Activated T-cell treated with anti-CD3 and anti-CD28 coated beads, Interleukin-2, amount 50 U/mL, for 24 hours (primary cell): Measurements from ENCODE around the gene CEBPG.

Experiments used
- DNase-seq: peaks from one replicate; pipeline ENCODE4 v3.0.0-alpha.2; 2020
- H3K27ac Mint-ChIP-seq: 2 replicates; pipeline ENCODE4 v1.8.0; 2020; ENCODE audit warnings: mild to moderate bottlenecking, mixed read lengths
- H3K27me3 Mint-ChIP-seq: 2 replicates; pipeline ENCODE4 v1.8.0; 2020; ENCODE audit warnings: mixed read lengths
- H3K36me3 Mint-ChIP-seq: 2 replicates; pipeline ENCODE4 v1.8.0; 2020; ENCODE audit warnings: low read depth, mixed read lengths
- H3K4me1 Mint-ChIP-seq: 2 replicates; pipeline ENCODE4 v1.8.0; 2020; ENCODE audit warnings: low read depth, mixed read lengths
- H3K4me3 Mint-ChIP-seq: 2 replicates; pipeline ENCODE4 v1.8.0; 2020; ENCODE audit warnings: mild to moderate bottlenecking, moderate library complexity, mixed read lengths
- H3K9me3 Mint-ChIP-seq: 2 replicates; pipeline ENCODE4 v1.8.0; 2020; ENCODE audit warnings: mixed read lengths

The CEBPG gene

DNA sequence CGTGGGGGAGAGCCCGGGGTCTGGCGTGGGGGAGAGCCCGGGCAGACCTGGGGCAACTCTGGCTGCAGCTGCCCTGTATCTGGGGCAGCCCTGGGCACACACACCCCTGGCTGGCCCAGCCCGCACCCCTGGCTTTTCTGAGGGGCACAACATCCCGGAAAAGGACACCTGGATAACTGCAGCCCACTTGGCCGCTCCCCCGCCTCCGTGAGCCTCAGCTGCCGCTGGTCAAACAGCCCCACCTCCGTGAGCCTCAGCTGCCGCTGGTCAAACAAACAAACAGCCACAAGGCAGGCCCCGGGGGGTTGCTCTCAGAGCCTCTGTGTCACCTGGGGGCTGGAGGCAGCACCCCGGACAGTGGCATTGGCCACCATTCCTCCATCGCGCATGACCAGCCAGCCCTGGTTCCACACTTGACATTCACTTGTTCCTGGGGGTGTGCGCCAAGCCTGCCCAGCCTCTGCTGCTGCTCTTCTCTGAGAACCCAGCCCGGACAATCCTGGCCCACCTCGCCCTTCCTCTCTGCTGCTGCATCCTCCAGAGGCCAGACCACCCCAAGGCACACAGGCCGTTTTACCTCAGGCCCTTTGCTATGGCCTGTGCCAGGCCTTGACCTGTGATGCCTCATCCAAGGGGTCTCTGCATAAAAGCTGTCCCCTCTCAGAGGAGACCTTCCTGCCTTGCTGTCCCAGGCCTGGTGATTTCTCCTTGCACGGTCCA is 19.9 kb downstream of the CEBPG start:
- Mint-ChIP-seq H3K9me3 (no peaks in the 10 kb centered on the region), H3K36me3 (peaks cover 3% of the 10 kb centered on the region), H3K27me3 (no peaks in the 10 kb centered on the region), H3K4me1 (no peaks in the 10 kb centered on the region), H3K27ac (no peak overlapping the region), H3K4me3 (no peak overlapping the region)
- no peak for DNase-seq

DNA sequence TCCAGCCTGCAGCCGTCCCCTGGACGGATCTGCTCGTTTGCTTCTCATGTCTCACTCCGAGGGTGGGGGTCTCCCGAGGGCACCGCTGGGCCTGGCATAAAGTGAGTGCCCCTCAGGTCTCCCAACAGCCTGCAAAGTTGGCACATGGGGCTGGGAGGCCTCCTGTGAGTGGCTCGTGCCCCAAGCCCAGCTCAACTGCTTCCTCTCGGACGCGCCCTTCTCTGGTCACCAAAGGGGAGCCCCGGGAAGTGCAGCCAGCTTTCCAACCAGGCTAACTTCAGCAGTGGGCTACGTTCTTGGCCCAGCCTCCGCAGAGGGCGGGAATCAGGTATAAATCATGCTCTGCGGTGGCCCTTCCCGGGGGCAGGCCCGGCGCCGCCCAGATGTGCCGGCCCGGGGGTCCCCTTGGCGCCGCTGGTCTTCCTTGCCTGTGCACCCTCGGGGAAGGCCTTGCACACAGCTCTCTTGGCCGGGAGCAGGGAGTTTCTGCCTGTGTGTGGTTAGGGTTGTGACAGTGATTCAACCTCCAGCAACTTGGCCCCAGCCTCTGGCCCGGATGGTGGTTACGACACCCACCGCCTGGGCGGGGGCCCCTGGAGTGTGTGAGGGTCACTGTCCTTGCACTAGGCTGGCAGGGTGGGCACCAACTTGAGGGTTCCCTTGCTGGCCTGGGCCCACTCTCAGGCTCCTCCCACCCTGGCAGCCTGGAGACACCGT is 20.7 kb downstream of the CEBPG start:
- H3K27me3 Mint-ChIP-seq = no peaks in the 10 kb centered on the region
- no peak overlapping the region for H3K4me3 Mint-ChIP-seq
- H3K27ac Mint-ChIP-seq = no peak overlapping the region
- DNase-seq = no peak
- peaks cover 3% of the 10 kb centered on the region for H3K36me3 Mint-ChIP-seq
- H3K9me3 Mint-ChIP-seq = no peaks in the 10 kb centered on the region
- no peaks in the 10 kb centered on the region for H3K4me1 Mint-ChIP-seq

DNA sequence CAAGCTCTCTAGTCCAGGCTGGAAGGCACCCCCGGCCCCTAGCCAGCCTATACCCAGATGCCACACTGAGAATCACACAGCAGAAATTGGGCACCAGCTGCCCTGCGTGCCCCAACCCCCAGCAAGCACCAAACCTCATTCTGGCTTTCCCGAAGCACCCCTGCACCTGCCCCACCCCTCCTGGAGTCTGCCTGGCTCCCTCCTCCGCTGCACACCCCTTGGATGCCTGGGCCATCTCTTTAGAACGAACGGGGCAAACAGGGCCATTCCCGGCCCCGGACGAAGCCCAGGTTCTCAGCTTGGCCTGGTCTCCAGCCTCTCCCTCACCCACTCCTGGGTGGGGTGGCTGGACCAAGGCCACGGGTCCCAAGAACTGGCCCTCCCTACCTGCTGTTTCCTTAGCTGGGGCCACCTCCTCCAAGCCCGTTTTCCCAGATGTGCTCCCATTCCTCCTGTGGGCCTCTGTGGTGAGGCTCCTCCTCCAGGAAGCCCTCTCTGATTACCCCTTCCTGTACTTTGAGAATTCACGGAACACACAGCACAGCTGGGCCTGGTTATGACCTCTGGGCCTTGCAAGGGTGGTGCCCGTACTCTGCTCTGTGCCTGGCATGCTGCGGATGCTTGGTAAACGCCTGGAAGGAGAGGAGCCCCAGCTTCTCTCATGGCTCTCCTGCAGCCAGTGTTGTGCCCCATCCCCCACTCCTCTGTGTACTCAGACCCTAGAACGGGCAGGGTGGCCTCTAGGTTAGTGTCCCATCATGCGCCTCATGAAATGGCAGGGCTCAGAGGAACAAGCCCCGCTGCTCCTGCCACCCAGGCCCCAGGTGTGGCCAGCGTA is 21.4 kb downstream of the CEBPG start:
- Mint-ChIP-seq H3K4me3 (no peak overlapping the region), H3K9me3 (no peaks in the 10 kb centered on the region), H3K4me1 (no peaks in the 10 kb centered on the region), H3K36me3 (peaks cover 3% of the 10 kb centered on the region), H3K27me3 (no peaks in the 10 kb centered on the region), H3K27ac (no peak overlapping the region)
- no peak for DNase-seq

DNA sequence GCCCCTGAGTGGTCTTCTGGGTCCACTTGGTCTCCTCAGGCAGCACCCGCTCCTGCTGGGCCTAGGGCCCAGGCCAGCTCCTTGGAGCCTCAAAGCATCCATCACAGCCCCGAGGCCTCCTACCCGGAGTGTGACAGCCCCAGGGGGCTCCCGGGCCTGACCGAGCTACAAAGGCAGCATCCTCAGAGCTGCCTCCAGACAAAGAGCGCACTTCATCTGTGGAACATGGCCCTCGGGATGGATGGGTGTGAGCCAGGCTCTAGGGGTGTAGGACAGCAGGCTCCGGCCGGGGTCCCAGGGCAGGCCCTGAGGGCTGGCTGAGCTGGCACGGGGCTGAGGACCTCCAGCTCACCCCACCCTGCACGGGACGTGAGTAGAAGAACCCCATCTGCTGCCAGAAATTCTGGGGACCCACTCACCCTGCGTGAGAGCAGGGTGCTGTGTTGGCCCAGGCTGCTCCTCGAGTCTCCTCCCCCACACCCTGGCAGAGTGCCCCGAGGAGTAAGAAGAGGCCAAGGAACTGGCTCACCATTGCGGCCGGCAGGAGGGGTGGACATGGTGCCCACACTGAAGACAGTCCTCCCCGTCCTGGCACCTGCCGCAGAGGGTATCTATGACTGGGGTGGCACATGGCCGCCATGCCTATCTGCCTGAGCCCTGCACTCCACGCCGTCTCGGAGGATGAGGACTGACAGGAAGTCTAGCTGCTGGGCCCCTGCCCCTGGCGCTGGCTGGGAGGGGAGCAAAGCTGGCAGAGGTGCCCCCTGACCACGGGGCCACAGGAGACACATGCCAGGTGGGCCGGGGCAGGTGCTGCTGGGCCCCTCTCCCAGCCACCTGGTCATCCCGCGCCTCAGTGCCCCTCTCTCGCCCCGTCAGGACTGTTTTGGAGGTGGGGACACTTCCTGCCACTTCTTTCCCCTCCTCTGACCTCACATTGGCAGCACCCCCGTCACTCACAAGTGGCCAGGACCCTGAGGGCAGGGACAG is 22.3 kb downstream of the CEBPG start:
- DNase-seq = no peak
- H3K4me3 Mint-ChIP-seq = no peak overlapping the region
- peaks cover 3% of the 10 kb centered on the region for H3K36me3 Mint-ChIP-seq
- no peaks in the 10 kb centered on the region for H3K9me3 Mint-ChIP-seq
- no peaks in the 10 kb centered on the region for H3K4me1 Mint-ChIP-seq
- H3K27me3 Mint-ChIP-seq = no peaks in the 10 kb centered on the region
- no peak overlapping the region for H3K27ac Mint-ChIP-seq

DNA sequence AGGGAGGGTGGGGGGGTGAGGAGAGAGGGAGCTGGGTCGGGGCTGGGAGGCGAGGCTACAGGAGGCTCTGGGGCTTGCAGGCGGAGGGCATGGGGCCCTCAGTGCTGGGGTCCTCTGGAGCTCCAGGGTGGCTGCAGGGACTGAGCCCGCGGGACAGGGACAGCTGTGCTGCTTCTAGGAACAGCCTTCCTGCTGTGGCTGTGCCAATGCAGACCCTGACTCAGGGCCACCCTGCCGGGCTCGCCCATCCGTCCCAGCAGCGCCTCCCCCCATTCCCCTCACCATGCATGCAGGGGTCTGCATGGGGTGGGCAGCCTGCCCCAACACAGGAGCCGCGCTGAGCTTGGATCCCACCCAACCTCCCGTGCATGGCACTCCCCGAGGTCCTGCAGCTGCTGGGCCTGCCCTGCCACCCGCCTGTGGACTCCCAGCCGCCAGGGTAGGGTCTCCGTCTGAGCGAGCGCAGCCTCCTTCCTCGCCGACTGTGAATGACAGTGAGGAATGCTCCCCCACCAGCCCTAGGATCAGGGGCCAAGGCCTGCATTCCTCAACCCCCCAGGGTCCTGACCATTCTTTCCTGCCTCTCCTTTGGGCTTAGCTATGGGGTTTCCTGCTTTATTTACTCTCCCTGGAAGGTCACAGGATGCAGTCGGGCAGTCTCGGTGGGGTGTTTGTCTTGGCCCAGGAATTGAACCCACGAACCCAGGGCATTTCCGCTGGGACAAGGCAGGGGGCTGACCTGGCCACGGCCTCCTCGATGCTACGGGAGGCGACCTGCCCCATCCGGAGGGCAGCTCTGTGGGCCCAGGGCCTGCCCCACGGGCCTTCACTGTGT is 23.4 kb downstream of the CEBPG start:
- H3K27ac Mint-ChIP-seq = no peak overlapping the region
- H3K27me3 Mint-ChIP-seq = no peaks in the 10 kb centered on the region
- H3K4me1 Mint-ChIP-seq = no peaks in the 10 kb centered on the region
- H3K9me3 Mint-ChIP-seq = no peaks in the 10 kb centered on the region
- H3K36me3 Mint-ChIP-seq = peaks cover 3% of the 10 kb centered on the region
- no peak overlapping the region for H3K4me3 Mint-ChIP-seq
- no peak for DNase-seq

DNA sequence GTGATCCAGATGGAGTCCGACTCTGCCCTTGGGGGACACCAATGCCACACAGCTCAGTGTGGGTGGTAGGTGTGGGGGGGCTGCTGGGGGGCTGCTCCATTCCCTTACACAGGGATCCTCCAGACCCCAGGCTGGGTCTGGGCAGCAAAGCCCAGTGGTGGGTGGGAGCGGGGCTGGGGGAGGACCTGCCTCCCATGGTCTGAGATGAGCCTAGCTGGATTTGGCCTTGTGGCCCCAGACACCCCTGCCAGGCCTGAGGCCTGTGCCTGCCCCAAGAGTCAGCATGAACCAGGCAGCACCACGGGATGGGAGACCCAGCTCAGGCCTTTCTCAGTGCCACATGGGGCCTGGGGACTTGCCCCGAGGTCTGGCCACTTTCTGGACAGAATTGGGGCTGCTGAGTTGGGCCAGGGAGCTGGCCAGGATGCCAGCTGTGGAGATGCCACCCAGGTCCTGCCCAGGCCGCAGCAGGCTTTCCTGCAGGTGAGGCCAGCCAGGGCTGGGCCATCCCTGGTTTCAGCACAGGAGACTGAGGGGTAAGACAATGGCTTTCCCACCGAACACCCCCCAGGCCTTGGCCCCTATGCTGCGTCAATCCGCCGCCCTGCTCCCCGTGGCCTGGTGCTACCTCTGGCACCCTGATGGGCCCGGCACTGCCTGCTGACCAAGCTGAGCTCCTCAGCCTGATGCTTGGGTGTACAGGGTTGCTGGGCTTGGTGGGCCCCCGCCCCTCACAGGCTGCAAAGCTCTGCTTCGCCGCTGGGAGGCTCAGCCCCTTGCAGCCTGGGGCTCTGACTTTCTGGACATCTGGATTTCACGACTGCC is 24.2 kb downstream of the CEBPG start:
- peaks cover 3% of the 10 kb centered on the region for H3K36me3 Mint-ChIP-seq
- no peak overlapping the region for H3K27ac Mint-ChIP-seq
- DNase-seq = no peak
- no peaks in the 10 kb centered on the region for H3K9me3 Mint-ChIP-seq
- no peaks in the 10 kb centered on the region for H3K27me3 Mint-ChIP-seq
- no peaks in the 10 kb centered on the region for H3K4me1 Mint-ChIP-seq
- no peak overlapping the region for H3K4me3 Mint-ChIP-seq

DNA sequence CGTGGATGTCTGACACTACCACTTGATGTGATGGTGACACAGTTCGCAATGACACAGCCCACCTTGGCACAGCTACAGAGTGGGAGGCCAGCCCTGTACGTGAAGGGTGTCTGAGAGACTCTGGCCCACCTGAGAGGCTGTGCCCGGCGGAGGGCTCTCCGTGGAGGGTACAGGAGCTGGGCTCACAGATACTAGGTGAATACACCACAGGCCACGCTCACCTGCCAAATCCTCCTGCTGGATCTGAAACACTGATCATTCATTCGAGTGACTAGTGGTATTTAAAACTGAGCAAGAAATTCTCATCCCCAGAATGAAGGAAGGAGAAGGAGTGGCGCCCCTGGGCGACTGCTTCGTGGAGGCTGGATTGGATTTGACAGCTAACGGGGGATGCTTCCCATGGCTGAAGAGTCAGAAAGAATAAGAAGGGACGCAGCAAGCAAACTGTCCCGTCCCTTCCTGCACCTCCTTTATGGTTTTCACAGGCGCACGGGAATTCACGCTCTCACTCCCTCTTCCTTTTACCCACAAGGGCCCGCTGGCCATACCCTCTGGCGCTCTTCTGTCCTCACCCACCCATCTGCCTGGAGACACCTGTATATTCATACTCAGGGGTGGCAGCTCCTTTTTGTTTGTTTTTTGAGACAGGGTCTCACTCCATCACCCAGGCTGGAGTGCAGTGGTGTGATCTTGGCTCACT is 25.0 kb downstream of the CEBPG start:
- Mint-ChIP-seq H3K4me1 (no peaks in the 10 kb centered on the region), H3K27me3 (no peaks in the 10 kb centered on the region), H3K4me3 (no peak overlapping the region), H3K27ac (no peak overlapping the region), H3K36me3 (peaks cover 3% of the 10 kb centered on the region), H3K9me3 (no peaks in the 10 kb centered on the region)
- no peak for DNase-seq

DNA sequence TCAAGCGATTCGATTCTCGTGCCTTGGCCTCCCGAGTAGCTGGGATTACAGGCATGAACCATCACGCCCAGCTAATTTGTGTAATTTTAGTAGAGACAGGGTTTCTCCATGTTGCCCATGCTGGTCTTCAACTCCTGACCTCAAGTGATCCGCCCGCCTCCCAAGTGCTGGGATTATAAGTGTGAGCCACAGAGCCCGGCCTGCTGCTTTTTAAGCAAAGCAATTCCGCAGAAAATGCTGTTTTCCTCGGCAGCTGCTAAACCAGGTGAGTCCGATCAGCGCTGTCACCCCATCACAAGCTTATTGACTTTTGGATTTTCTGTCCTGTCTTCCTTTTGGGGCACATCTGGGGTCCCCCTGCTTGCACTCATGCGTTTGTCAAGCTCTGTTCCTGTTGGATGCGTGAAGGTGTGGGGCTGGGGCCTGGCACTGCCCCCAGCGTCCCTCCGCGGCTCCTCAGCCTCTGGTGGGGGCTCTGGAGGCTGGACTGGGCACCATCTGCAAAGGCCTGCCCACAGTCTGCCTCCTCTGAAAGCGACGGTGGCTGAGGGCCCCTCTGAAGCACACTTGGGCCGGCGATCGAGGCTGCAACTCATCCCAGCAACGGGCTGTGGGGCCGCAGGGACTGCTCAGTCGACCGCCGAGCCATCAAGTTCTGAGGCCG is 25.7 kb downstream of the CEBPG start:
- no peak for DNase-seq
- Mint-ChIP-seq H3K27ac (no peak overlapping the region), H3K4me3 (no peak overlapping the region), H3K27me3 (no peaks in the 10 kb centered on the region), H3K9me3 (no peaks in the 10 kb centered on the region), H3K36me3 (peaks cover 3% of the 10 kb centered on the region), H3K4me1 (no peaks in the 10 kb centered on the region)

DNA sequence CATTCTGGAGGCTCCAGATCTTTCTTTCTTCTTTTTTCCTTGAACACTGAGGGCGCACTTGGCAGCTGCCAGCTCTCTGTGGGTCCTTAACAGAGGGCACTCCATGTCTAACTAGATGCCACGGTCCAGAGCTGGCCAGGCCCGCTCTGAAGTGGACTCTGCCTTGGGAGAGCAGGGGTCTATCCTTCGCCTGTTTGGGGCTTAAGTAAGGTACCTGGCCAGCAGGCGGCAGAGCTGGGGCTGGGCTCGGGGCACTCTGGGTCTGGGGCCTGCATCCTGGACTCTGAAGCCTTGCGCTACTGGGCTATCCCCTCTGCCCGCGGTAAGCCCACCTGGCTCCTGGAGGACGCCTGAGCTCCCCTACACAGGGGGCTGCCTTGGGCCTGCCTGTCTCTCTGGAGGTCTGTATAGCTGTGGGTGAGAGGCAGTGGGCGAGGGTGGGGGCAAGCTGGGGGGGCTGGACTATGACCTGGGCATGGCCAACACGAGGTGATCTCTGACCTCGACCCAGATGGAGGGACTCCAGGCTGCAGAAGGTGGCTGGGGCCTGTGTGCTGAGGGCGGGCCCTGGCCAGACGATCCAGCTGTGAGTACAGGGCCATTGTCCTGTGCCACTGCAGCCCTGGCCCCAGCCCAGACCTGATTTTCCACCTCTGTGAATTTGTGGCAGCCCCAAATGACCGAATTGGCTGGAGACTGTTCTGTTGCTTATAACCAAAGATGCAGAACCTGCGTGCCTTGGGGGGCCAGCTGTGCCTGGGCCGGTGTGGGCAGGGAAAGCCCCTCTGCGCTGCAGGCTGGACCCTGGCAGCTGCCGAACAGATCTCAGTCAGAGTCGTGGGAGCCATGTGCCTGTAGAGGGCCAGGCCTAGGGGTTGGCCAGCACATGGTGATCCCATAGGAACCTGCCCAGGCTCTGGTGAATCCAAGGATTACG is 26.5 kb downstream of the CEBPG start:
- Mint-ChIP-seq H3K4me3 (no peak overlapping the region), H3K27ac (no peak overlapping the region), H3K27me3 (no peaks in the 10 kb centered on the region), H3K36me3 (peaks cover 3% of the 10 kb centered on the region), H3K4me1 (no peaks in the 10 kb centered on the region), H3K9me3 (no peaks in the 10 kb centered on the region)
- no peak for DNase-seq

DNA sequence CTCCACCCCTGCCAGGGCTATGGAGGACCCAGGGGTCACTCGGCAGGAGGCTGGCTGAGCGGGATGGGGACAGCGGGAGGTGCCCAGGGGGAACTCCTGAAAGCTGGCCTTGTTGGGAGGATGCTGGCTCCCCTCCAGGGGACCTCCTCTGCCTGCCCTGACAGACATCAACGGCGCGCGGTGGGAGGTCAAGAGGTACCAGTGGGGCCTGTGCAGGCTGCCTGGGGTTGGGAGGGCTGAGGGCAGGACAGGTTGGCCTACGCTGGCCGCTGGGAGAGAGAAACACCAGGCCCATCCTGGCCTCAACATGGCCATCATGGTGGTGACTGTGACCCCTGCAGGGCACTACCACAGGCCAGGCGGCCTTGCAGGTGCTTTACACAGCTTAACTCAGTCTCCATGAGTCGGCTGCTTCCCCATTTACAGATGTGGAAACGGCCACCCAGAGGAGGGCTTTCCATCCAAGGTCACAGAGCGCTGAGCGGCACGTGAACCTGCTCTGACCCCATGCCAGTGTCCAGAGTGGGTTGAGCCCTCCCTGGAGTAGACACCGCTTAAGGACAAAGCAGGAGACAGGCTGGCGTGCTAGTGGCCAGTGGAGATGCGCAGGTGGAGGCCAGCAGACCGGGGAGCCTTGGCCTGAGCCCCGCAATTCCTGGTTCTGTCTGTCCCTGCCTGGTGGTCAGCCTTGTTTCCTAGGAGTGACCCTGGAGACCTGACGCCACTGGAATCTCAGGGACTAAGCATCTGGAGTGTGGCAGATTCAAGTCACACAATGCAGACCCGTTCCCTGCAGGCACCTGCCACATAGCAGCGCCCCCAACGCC is 27.6 kb downstream of the CEBPG start:
- H3K9me3 Mint-ChIP-seq = no peaks in the 10 kb centered on the region
- no peak overlapping the region for H3K27ac Mint-ChIP-seq
- H3K27me3 Mint-ChIP-seq = no peaks in the 10 kb centered on the region
- no peaks in the 10 kb centered on the region for H3K4me1 Mint-ChIP-seq
- H3K36me3 Mint-ChIP-seq = peaks cover 6% of the 10 kb centered on the region
- no peak for DNase-seq
- no peak overlapping the region for H3K4me3 Mint-ChIP-seq
